SU-DHL-6 (cell line): ENCODE measurements around the gene MSS51.

Experiments
- H2AFZ ChIP-seq: fragments of 200-600 bp; sonication (generic); 2 replicates; pipeline ENCODE4 v1.6.1; 2014; ENCODE audit warnings: low read depth, mild to moderate bottlenecking, moderate library complexity, mixed read lengths, antibody characterized with exemption, low read length; ENCODE audit not compliant: severe bottlenecking
- H3F3A ChIP-seq: fragments of 200-600 bp; shearing (Covaris generic); 2 replicates; pipeline ENCODE4 v1.6.0; 2016; ENCODE audit warnings: antibody characterized with exemption, mild to moderate bottlenecking; ENCODE audit not compliant: insufficient read depth
- H3K27ac ChIP-seq: fragments of 200-600 bp; sonication (generic); 2 replicates; pipeline ENCODE4 v1.5.1; 2016; ENCODE audit warnings: low read depth, mild to moderate bottlenecking, low read length, moderate library complexity, mixed read lengths
- H3K27me3 ChIP-seq: fragments of 200-600 bp; sonication (generic), shearing (Covaris generic); 2 replicates; pipeline ENCODE4 v1.6.0; 2014; ENCODE audit warnings: mild to moderate bottlenecking, low read length
- H3K36me3 ChIP-seq: fragments of 200-600 bp; sonication (generic); 2 replicates; pipeline ENCODE4 v1.6.1; 2014; ENCODE audit warnings: mild to moderate bottlenecking, low read length, mixed read lengths
- H3K4me2 ChIP-seq: fragments of 300-600, 200-600 bp; shearing (Covaris generic), sonication (generic); 2 replicates; pipeline ENCODE4 v1.6.0; 2014; ENCODE audit warnings: low read length, low read depth, mild to moderate bottlenecking; ENCODE audit not compliant: poor library complexity, severe bottlenecking
- H3K4me3 ChIP-seq: fragments of 200-600 bp; sonication (generic); 2 replicates; pipeline ENCODE4 v1.5.1; 2014; ENCODE audit warnings: antibody characterized with exemption, low read length, mild to moderate bottlenecking, mixed read lengths; ENCODE audit not compliant: insufficient read depth, poor library complexity, severe bottlenecking
- H3K79me2 ChIP-seq: fragments of 200-600 bp; sonication (generic); 2 replicates; pipeline ENCODE4 v1.6.1; 2014; ENCODE audit warnings: mild to moderate bottlenecking, low read length, moderate library complexity; ENCODE audit not compliant: insufficient read depth
- H3K9ac ChIP-seq: fragments of 200-600 bp; sonication (generic); 2 replicates; pipeline ENCODE4 v1.7.0; 2014; ENCODE audit warnings: mild to moderate bottlenecking, low read length
- H3K9me2 ChIP-seq: fragments of 200-600 bp; sonication (generic); replicated peaks from 2 replicates; pipeline ENCODE4 v1.6.1; 2014; ENCODE audit warnings: low read length; ENCODE audit not compliant: insufficient read depth
- H3K9me3 ChIP-seq: fragments of 200-600 bp; sonication (generic); 2 replicates; pipeline ENCODE4 v1.6.1; 2014; ENCODE audit warnings: low read length, mixed read lengths; ENCODE audit not compliant: insufficient read depth
- H4K20me1 ChIP-seq: fragments of 200-600 bp; sonication (generic); 2 replicates; pipeline ENCODE4 v1.6.1; 2014; ENCODE audit warnings: low read depth, mild to moderate bottlenecking, antibody characterized with exemption, low read length, moderate library complexity, mixed read lengths
- EZH2phosphoT487 ChIP-seq: fragments of 200-600 bp; sonication (generic), shearing (Covaris generic); conservative IDR thresholded peaks from 2 replicates; pipeline ENCODE4 v1.6.1; 2018; ENCODE audit warnings: mild to moderate bottlenecking, antibody characterized with exemption, low read length, moderate library complexity, mixed read lengths
- TF ChIP-seq, protein P1 (sequence below): fragments of 200-600 bp; sonication (generic); IDR thresholded peaks from one replicate; pipeline ENCODE4 v1.5.1; 2017; ENCODE audit warnings: antibody characterized with exemption, mild to moderate bottlenecking, low read length, moderate library complexity; ENCODE audit not compliant: insufficient read depth, poor library complexity, severe bottlenecking

The MSS51 gene

DNA sequence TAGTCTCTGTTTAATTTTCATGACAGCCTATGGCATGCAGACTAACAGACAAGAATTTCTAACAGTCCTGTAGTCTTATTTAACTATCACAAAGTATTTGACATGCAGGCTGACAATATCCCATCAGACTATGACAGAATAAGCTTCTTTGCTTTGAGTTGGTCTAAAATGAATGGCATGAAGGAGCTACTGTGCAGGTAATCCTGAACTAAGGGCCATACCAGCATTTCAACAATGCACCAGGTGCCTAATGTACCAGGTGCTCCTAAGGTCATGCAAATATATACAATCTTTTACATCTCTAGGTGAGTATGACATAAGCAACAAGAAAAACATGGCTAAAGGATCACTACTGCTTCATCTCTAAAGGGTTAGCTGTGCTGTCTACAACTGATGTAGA lies 13.6 kb upstream of the MSS51 start:
- H3K9me3 ChIP-seq: no peaks in the 10 kb centered on the region
- no peak for TF ChIP-seq EZH2phosphoT487
- TF ChIP-seq, protein P1, sequence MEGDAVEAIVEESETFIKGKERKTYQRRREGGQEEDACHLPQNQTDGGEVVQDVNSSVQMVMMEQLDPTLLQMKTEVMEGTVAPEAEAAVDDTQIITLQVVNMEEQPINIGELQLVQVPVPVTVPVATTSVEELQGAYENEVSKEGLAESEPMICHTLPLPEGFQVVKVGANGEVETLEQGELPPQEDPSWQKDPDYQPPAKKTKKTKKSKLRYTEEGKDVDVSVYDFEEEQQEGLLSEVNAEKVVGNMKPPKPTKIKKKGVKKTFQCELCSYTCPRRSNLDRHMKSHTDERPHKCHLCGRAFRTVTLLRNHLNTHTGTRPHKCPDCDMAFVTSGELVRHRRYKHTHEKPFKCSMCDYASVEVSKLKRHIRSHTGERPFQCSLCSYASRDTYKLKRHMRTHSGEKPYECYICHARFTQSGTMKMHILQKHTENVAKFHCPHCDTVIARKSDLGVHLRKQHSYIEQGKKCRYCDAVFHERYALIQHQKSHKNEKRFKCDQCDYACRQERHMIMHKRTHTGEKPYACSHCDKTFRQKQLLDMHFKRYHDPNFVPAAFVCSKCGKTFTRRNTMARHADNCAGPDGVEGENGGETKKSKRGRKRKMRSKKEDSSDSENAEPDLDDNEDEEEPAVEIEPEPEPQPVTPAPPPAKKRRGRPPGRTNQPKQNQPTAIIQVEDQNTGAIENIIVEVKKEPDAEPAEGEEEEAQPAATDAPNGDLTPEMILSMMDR: no peak
- 0 out of 2 replicates have a peak, but pooled peaks cover 5% of the 10 kb centered on the region for H3F3A ChIP-seq
- no peak overlapping the region for H2AFZ ChIP-seq
- H3K4me3 ChIP-seq: no peak overlapping the region
- H3K36me3 ChIP-seq: no peaks in the 10 kb centered on the region; the same call in 1 of the 2 replicates
- no peak overlapping the region for H3K27ac ChIP-seq
- H3K9ac ChIP-seq: no peak overlapping the region
- no peaks in the 10 kb centered on the region for H3K9me2 ChIP-seq
- H3K79me2 ChIP-seq: no peaks in the 10 kb centered on the region
- H3K4me2 ChIP-seq: no peak overlapping the region
- no peaks in the 10 kb centered on the region for H3K27me3 ChIP-seq
- no peaks in the 10 kb centered on the region for H4K20me1 ChIP-seq

DNA sequence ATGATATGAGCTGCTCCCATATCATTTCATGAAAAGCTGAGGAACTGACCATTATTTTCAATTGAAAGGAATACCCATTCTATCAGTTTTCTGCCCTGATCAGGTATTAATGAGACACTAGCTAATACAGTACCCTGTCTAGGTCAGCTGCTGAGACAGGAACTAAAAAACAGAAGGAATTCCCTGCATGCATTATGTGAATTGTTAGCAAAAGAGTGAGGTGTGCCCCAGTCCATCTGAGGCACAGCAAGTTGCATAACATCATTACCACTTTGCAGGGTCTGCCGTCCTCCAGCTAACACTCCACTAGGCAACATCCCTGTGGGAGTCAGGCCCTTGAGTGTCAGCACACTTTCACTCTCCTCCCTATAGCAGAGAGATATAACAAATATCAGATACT lies 11.1 kb upstream of the MSS51 start:
- Histone ChIP-seq H3K27ac (no peak overlapping the region), H3K4me2 (no peak overlapping the region), H3K9me2 (no peaks in the 10 kb centered on the region)

DNA sequence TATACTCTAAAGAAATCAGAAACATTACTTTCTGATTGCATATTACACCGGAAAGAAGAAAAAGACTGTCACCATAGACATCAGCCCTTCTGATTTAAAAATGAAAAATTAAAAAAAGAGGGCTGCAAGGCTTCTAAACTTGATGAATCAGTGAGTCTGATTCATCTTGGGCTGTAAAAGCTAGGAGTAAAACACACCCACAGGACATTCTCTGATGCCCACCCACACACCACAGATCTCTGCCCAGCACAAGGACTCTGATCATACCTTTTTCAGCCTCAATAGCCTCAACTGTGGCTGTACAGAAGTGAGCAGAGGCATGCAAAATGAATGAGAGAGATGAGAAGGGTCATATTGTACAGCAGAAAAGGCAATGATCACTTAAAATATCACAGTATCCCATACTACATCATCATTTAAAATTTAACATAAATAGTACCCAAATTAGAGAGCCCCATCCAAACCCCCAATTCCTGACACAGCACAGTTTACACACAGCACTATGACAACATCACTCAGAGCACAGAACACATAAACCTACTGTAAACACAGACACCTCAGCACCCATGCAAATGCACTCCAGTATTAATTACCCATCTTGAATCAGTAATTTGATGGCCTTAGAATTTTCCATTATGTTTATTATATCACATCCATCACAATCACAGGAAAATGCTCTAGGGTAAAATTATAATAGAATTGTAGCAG lies 6.4 kb upstream of the MSS51 start:
- H3K9me2 ChIP-seq: no peaks in the 10 kb centered on the region
- no peaks in the 10 kb centered on the region for H3K9me3 ChIP-seq
- H3K79me2 ChIP-seq: no peaks in the 10 kb centered on the region
- H3K9ac ChIP-seq: no peak overlapping the region
- peaks cover 9% of the 10 kb centered on the region for H3F3A ChIP-seq
- H3K36me3 ChIP-seq: peaks cover 10% of the 10 kb centered on the region; the same call in 1 of the 2 replicates
- H4K20me1 ChIP-seq: no peaks in the 10 kb centered on the region
- no peaks in the 10 kb centered on the region for H3K27me3 ChIP-seq
- TF ChIP-seq, protein P1: no peak
- no peak for TF ChIP-seq EZH2phosphoT487
- no peak overlapping the region for H3K27ac ChIP-seq
- H3K4me3 ChIP-seq: no peak overlapping the region
- no peak overlapping the region for H2AFZ ChIP-seq
- no peak overlapping the region for H3K4me2 ChIP-seq

More for the DNA sequence above, 11.1 kb upstream of the MSS51 start:
- H3K27me3 ChIP-seq: no peaks in the 10 kb centered on the region
- TF ChIP-seq, protein P1: no peak
- TF ChIP-seq EZH2phosphoT487: no peak
- no peaks in the 10 kb centered on the region for H3K79me2 ChIP-seq
- H3K9ac ChIP-seq: no peak overlapping the region
- no peaks in the 10 kb centered on the region; the same call in 1 of the 2 replicates for H3K36me3 ChIP-seq
- H4K20me1 ChIP-seq: no peaks in the 10 kb centered on the region
- H2AFZ ChIP-seq: no peak overlapping the region
- 0 out of 2 replicates have a peak, but pooled peaks cover 5% of the 10 kb centered on the region for H3F3A ChIP-seq
- H3K4me3 ChIP-seq: no peak overlapping the region
- H3K9me3 ChIP-seq: no peaks in the 10 kb centered on the region
